Keratinocyte (primary cell): Measurements from ENCODE around the gene DRAM2.

Experiments
- EZH2 ChIP-seq: IDR thresholded peaks from one replicate; pipeline ENCODE4 v1.6.1; 2012; ENCODE audit warnings: inconsistent platforms, mild to moderate bottlenecking, low read length, moderate library complexity
- TF ChIP-seq, protein P1 (sequence below), 3 experiments: IDR thresholded peaks in 1 of 3; conservative IDR thresholded peaks in 1 of 3; optimal IDR thresholded peaks in 1 of 3; 2 replicates in 2 of 3; 3 replicates in 1 of 3; pipeline versions ENCODE3 to v1.5.1; 2011; ENCODE audit warnings: low read length in 3 of 3, mild to moderate bottlenecking in 3 of 3, moderate library complexity in 2 of 3, control low read depth in 1 of 3, inconsistent platforms in 1 of 3; ENCODE audit not compliant: insufficient read depth in 2 of 3; ENCODE audit errors: extremely low read depth in 1 of 3

DNA sequence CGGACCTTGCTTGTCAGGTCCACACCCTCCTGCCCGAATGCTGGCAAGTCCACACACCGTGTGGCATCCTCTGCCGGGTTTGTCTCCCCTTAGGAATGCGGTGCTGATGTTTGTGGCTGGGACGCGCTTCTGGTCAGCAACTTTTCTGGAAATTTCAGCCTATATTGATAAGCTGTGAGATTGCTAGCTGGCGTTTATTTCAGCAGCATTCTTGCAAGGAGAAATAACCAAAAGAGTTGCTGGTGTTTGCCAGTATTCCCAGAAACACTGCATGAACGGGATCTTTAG is 731 bp upstream of the DRAM2 start:
- TF ChIP-seq, protein P1, sequence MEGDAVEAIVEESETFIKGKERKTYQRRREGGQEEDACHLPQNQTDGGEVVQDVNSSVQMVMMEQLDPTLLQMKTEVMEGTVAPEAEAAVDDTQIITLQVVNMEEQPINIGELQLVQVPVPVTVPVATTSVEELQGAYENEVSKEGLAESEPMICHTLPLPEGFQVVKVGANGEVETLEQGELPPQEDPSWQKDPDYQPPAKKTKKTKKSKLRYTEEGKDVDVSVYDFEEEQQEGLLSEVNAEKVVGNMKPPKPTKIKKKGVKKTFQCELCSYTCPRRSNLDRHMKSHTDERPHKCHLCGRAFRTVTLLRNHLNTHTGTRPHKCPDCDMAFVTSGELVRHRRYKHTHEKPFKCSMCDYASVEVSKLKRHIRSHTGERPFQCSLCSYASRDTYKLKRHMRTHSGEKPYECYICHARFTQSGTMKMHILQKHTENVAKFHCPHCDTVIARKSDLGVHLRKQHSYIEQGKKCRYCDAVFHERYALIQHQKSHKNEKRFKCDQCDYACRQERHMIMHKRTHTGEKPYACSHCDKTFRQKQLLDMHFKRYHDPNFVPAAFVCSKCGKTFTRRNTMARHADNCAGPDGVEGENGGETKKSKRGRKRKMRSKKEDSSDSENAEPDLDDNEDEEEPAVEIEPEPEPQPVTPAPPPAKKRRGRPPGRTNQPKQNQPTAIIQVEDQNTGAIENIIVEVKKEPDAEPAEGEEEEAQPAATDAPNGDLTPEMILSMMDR (optimal IDR thresholded peaks at IDR 0.05 in 1 of 3, IDR thresholded peaks at IDR 0.05 in 1 of 3, conservative IDR thresholded peaks at IDR 0.05 in 1 of 3; ENCODE audit: extremely low read depth in 1 of 3, insufficient read depth in 2 of 3, low read length in 3 of 3): no peak
- TF ChIP-seq EZH2: no peak
